ENCODE results near the gene ATP5IF1.
A peak's percentile ranks its signal among the peaks of the same experiment; 100 is the strongest.

Gene ATP5IF1

DNA sequence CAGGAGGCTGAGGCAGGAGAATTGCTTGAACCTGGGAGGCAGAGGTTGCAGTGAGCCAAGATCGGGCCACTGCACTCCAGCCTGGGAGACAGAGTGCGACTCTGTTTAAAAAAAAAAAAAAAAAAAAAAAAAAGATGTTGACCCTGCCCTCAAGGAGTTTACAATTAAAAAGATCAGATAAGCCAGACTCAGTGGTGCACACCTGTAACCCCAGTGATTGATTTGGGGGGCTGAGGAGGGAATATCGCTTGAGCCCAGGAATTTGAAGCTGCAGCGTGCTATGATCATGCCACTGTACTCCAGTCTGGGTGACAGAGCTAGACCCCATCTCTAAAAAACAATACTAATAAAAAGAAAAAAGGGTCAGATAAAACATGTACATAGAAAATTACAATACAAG, 21.8 kb downstream of the ATP5IF1 start:
- Histone ChIP-seq H3K27ac (ENCODE audit: low read depth, low read length, poor library complexity, severe bottlenecking) (no peak overlapping the region), H3K4me2 (ENCODE audit: low read length) (no peak overlapping the region), H3K9me2 (ENCODE audit: low read depth, low read length) (no peaks in the 10 kb centered on the region)

DNA sequence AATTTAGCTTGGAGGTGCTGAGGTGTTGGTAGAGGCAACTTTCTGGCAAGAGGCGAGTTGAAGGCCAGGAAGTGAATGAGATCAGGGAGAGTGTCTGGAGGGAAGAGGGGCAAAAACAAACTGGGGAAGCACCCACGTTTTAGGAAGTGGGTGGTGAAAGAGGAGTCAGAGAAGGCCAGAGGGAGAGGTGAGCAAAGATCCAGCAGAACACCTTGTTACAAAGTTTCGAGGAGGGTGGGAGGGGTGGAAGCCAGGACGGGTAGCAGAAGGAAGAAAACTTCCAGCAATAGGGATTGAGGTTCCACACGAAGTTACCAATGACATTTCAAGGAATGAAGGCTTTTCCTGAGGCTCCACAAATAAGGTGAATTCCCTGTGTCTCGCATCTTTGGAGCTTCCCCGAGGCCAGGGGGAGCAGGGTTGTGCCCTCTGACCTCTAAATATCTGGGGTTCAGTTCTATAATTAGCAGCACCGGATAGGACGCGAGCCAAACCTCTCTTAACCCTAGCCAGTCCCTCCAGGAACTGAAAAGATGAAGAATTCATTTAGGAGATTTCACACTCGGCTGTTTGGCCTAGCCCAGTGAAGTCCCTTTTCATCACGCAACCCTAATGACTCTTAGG, 22.8 kb downstream of the ATP5IF1 start:
- H3K9ac ChIP-seq (ENCODE audit: low read length), result peak overlapping the region; percentile 6; the same call in 1 of the 2 replicates
- no peak overlapping the region for H3K27ac ChIP-seq (ENCODE audit: low read depth, low read length, poor library complexity, severe bottlenecking)
- H2AFZ ChIP-seq (ENCODE audit: low read length), result peak overlapping the region; percentile 51; the same call in 1 of the 2 replicates
- no peaks in the 10 kb centered on the region for H3F3A ChIP-seq (ENCODE audit: insufficient read depth, low read length)
- H3K4me1 ChIP-seq (ENCODE audit: insufficient read depth, low read length, severe bottlenecking), result peaks cover 21% of the 10 kb centered on the region
- H3K4me2 ChIP-seq (ENCODE audit: low read length), result peak overlapping the region; percentile 76
- H3K36me3 ChIP-seq (ENCODE audit: insufficient read depth, low read length), result no peaks in the 10 kb centered on the region
- no peaks in the 10 kb centered on the region for H3K9me3 ChIP-seq (ENCODE audit: low read length)
- H3K79me2 ChIP-seq (ENCODE audit: insufficient read depth, low read length), result no peaks in the 10 kb centered on the region
- no peaks in the 10 kb centered on the region for H3K27me3 ChIP-seq (ENCODE audit: insufficient read depth, low read length)
- H4K20me1 ChIP-seq (ENCODE audit: insufficient read depth, low read length), result no peaks in the 10 kb centered on the region
- no peak for TF ChIP-seq EZH2 (IDR thresholded peaks at IDR 0.05; ENCODE audit: borderline replicate concordance, low read length)
- TF ChIP-seq, protein P1, sequence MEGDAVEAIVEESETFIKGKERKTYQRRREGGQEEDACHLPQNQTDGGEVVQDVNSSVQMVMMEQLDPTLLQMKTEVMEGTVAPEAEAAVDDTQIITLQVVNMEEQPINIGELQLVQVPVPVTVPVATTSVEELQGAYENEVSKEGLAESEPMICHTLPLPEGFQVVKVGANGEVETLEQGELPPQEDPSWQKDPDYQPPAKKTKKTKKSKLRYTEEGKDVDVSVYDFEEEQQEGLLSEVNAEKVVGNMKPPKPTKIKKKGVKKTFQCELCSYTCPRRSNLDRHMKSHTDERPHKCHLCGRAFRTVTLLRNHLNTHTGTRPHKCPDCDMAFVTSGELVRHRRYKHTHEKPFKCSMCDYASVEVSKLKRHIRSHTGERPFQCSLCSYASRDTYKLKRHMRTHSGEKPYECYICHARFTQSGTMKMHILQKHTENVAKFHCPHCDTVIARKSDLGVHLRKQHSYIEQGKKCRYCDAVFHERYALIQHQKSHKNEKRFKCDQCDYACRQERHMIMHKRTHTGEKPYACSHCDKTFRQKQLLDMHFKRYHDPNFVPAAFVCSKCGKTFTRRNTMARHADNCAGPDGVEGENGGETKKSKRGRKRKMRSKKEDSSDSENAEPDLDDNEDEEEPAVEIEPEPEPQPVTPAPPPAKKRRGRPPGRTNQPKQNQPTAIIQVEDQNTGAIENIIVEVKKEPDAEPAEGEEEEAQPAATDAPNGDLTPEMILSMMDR (IDR thresholded peaks at IDR 0.05; ENCODE audit: low read length), result no peak
- H3K9me2 ChIP-seq (ENCODE audit: low read depth, low read length), result no peaks in the 10 kb centered on the region
- peak overlapping the region; percentile 78 for H3K4me3 ChIP-seq (ENCODE audit: low read depth, low read length, poor library complexity, severe bottlenecking)

More for the DNA sequence above, 21.8 kb downstream of the ATP5IF1 start:
- Histone ChIP-seq H3F3A (ENCODE audit: insufficient read depth, low read length) (no peaks in the 10 kb centered on the region), H3K79me2 (ENCODE audit: insufficient read depth, low read length) (no peaks in the 10 kb centered on the region), H2AFZ (ENCODE audit: low read length) (no peak overlapping the region), H3K9ac (ENCODE audit: low read length) (no peak overlapping the region), H3K36me3 (ENCODE audit: insufficient read depth, low read length) (no peaks in the 10 kb centered on the region), H3K9me3 (ENCODE audit: low read length) (no peaks in the 10 kb centered on the region), H3K4me3 (ENCODE audit: low read depth, low read length, poor library complexity, severe bottlenecking) (no peak overlapping the region), H3K4me1 (ENCODE audit: insufficient read depth, low read length, severe bottlenecking) (peaks cover 21% of the 10 kb centered on the region), H3K27me3 (ENCODE audit: insufficient read depth, low read length) (no peaks in the 10 kb centered on the region), H4K20me1 (ENCODE audit: insufficient read depth, low read length) (no peaks in the 10 kb centered on the region)
- TF ChIP-seq, protein P1 (IDR thresholded peaks at IDR 0.05; ENCODE audit: low read length), result no peak
- no peak for TF ChIP-seq EZH2 (IDR thresholded peaks at IDR 0.05; ENCODE audit: borderline replicate concordance, low read length)

DNA sequence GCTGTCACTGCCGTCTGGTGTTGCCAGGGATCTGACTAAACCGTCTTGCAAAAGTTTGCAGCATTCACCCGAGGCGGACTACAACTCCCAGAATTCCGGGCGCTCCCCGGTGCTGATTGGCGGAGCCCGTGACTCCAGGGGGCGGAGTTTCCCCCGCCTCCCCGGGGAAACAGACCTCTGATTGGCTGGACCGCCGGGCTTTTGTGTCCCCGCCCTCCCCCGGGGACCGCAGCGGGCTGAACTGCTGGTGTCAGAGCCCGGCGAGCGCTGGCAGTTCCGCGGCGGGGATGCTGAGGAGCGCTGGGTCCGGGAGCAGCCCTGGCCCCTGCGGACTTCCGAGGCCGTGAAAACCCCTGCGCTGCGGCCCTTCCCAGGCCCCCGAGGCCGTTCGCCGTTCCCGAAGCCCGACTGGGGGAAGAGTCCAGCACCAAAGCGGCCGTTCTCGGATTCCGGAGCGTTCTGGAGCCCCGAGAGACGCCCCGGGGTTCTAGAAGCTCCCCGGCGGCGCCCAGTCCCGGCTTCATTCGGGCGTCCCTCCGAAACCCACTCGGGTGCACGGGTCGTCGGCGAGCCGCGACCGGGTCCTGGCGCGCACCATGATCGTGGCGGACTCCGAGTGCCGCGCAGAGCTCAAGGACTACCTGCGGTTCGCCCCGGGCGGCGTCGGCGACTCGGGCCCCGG, 23.5 kb downstream of the ATP5IF1 start, which contains the start of gene SESN2:
SESN2 (plus strand) TSS at position 267 of the 682 bp plus-strand sequence; CDS start at position 597, 330 bp downstream.
- no peaks in the 10 kb centered on the region for H3K79me2 ChIP-seq (ENCODE audit: insufficient read depth, low read length)
- no peaks in the 10 kb centered on the region for H4K20me1 ChIP-seq (ENCODE audit: insufficient read depth, low read length)
- no peak within 1 kb of the TSS for H3K27ac ChIP-seq (ENCODE audit: low read depth, low read length, poor library complexity, severe bottlenecking)
- peak within 1 kb of the TSS; percentile 78 for H3K4me3 ChIP-seq (ENCODE audit: low read depth, low read length, poor library complexity, severe bottlenecking)
- H3K9me2 ChIP-seq (ENCODE audit: low read depth, low read length), result no peaks in the 10 kb centered on the region
- H3K9ac ChIP-seq (ENCODE audit: low read length), result peak within 1 kb of the TSS; percentile 73
- H3K4me2 ChIP-seq (ENCODE audit: low read length), result peak within 1 kb of the TSS; percentile 76
- peaks cover 21% of the 10 kb centered on the region for H3K4me1 ChIP-seq (ENCODE audit: insufficient read depth, low read length, severe bottlenecking)
- TF ChIP-seq, protein P1 (IDR thresholded peaks at IDR 0.05; ENCODE audit: low read length), result no peak
- no peak for TF ChIP-seq EZH2 (IDR thresholded peaks at IDR 0.05; ENCODE audit: borderline replicate concordance, low read length)
- H3K36me3 ChIP-seq (ENCODE audit: insufficient read depth, low read length), result no peaks in the 10 kb centered on the region
- H3F3A ChIP-seq (ENCODE audit: insufficient read depth, low read length), result no peaks in the 10 kb centered on the region
- no peaks in the 10 kb centered on the region for H3K9me3 ChIP-seq (ENCODE audit: low read length)
- peak within 1 kb of the TSS; percentile 51; the same call in 1 of the 2 replicates for H2AFZ ChIP-seq (ENCODE audit: low read length)
- no peaks in the 10 kb centered on the region for H3K27me3 ChIP-seq (ENCODE audit: insufficient read depth, low read length)

Measured in OCI-LY1 (cell line).